ENCODE results near the gene ROR1. TPM values are rescaled to one million over a fixed set of nuclear protein-coding genes. Genes with fewer than 3 reads are reported as not detected.
"Not testable (repeated sequence)": the region's sequence is repeated elsewhere in the genome, so short reads cannot be mapped to it uniquely, and the experiment has no call there.

Gene ROR1
- total RNA-seq, 8 experiments from 2014 or later = 1.2 to 15.7 (median 2.7) TPM

GRCh38 chr1:63819795-63820194, 46.0 kb downstream of the ROR1 start:
- Histone ChIP-seq H3K4me3 (no peak overlapping the region), H3K4me1 (replicated peaks in 1 of 2) (no peaks in the 10 kb centered on the region), H3K27ac (no peak overlapping the region)
- WGBS, 10 experiments = 80 to 100% (median 94%) methylated on average over 1 to 2 of the region's 2 CpGs; no CpG with 5 or more reads in 1 of the 10 experiments
- in situ Hi-C loops (cut with MboI; ENCODE audit: low pct_unique_long_range_greater_than_20kb in 2 of 9, low sequenced_read_pairs in 9 of 9, unreplicated experiment in 9 of 9) = no loop called here
- ATAC-seq (replicated peaks in 6 of 8) = no peak

GRCh38 chr1:63821091-63822005, 47.5 kb downstream of the ROR1 start:
- WGBS, 10 experiments = 33 to 83% (median 72%) methylated on average over 2 to 8 of the region's 8 CpGs; no CpG with 5 or more reads in 3 of the 10 experiments
- Histone ChIP-seq H3K27ac (no peak overlapping the region), H3K4me1 (replicated peaks in 1 of 2) (no peaks in the 10 kb centered on the region), H3K4me3 (no peak overlapping the region)
- no peak for ATAC-seq (replicated peaks in 6 of 8)
- in situ Hi-C loops (cut with MboI; ENCODE audit: low pct_unique_long_range_greater_than_20kb in 2 of 9, low sequenced_read_pairs in 9 of 9, unreplicated experiment in 9 of 9) = no loop called here

DNA sequence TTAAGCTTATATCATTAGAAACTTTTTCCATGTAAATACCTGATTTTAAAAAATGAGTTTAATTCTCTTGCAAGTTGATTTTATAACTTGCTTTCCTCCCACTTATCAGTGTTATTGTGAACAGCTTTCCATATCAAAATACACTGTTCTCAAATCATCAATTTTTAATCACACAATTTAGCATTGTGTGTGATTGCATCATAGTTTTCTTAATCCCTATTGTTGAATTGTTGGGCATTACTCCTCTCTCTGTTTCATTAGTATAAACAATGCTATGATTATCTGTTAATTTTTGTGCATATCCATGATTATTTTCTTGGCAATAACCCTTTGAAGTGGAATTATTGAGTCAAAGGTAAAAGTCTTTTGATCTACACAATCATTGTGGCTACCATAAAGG, 48.7 kb downstream of the ROR1 start:
- Histone ChIP-seq H3K27ac (no peak overlapping the region), H3K4me3 (no peak overlapping the region), H3K4me1 (replicated peaks in 1 of 2) (no peaks in the 10 kb centered on the region)
- in situ Hi-C loops (cut with MboI; ENCODE audit: low pct_unique_long_range_greater_than_20kb in 2 of 9, low sequenced_read_pairs in 9 of 9, unreplicated experiment in 9 of 9) = no loop called here
- ATAC-seq (replicated peaks in 6 of 8) = no peak

DNA sequence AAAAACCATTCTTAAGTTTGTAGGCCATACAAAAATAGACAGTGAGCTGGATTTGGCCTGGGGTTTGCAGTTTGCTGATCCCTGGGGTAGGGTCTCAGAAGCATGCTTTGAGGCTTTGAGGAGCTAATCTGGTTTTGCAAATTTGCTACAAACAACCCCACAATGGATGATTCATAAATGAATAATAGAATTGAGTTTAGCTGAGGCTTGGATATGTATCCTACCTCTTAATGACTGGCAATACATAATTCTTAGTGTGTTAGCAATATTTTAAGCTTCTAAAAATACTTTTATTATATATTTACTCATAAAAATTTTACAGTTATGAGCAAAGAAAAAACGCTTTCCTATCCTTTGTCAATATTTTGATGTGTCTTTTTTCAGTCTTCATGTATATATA, 50.6 kb downstream of the ROR1 start:
- 0 to 100% (median 83%) methylated on average over 1 of the region's 1 CpG; no CpG with 5 or more reads in 1 of the 10 experiments for WGBS, 10 experiments
- ATAC-seq (replicated peaks in 6 of 8) = peak in 3 of 8 experiments; percentile 25 to 58 (median 35)
- H3K4me1 ChIP-seq (replicated peaks in 1 of 2) = no peaks in the 10 kb centered on the region
- no peak overlapping the region for H3K27ac ChIP-seq
- H3K4me3 ChIP-seq = no peak overlapping the region
- in situ Hi-C loops (cut with MboI; ENCODE audit: low pct_unique_long_range_greater_than_20kb in 2 of 9, low sequenced_read_pairs in 9 of 9, unreplicated experiment in 9 of 9) = no loop called here

DNA sequence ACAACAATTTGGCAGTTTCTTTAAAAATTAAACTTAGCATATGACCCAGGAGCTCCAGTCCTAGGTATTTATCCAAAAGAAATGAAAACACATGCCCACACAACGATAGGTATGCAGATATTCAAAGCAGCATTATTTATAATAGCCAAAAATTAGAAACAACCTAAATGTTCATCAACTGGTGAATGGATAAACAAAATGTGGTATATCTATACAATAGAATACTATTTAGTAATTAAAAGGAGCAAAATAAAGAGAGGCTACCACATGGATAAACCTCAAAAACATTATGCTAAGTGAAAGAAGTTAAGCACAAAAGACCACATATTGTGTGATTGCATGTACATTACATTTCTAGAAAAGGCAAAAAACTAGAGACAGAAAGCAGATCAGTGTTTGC, 51.3 kb downstream of the ROR1 start:
- Histone ChIP-seq H3K4me3 (no peak overlapping the region), H3K4me1 (replicated peaks in 1 of 2) (no peaks in the 10 kb centered on the region), H3K27ac (no peak overlapping the region)
- ATAC-seq (replicated peaks in 6 of 8) = no peak
- in situ Hi-C loops (cut with MboI; ENCODE audit: low pct_unique_long_range_greater_than_20kb in 2 of 9, low sequenced_read_pairs in 9 of 9, unreplicated experiment in 9 of 9) = no loop called here
- 33 to 100% (median 90%) methylated on average over 1 of the region's 1 CpG; no CpG with 5 or more reads in 1 of the 10 experiments for whole genome bisulfite sequencing, 10 experiments

DNA sequence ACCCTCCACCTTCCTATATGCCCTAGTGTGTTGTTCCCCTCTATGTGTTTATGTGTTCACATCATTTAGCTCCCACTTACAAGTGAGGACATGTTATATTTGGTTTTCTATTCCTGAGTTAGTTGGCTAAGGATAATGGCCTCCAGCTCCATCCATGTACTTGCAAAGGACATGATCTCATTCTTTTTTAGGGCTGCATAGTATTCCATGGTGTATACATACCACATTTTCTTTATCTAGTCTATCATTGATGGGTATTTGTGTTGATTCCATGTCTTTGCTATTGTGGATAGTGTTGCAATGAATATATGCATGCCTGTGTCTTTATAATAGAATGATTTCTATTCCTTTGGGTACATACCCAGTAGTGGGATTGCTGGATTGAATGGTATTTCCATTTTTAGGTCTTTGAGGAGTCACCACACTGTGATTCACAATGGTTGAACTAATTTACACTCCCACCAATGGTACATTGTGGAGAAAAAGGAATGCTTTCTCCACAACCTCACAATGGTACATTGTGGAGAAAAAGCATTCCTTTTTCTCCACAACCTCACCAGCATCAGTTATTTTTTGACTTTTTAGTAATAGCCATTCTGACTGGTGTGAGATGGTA, 52.5 kb downstream of the ROR1 start:
- H3K4me1 ChIP-seq (replicated peaks in 1 of 2); H3K4me3 ChIP-seq; ATAC-seq (replicated peaks in 6 of 8); in situ Hi-C loops (cut with MboI; ENCODE audit: low pct_unique_long_range_greater_than_20kb in 2 of 9, low sequenced_read_pairs in 9 of 9, unreplicated experiment in 9 of 9); H3K27ac ChIP-seq: not testable (repeated sequence)

- Histone ChIP-seq H3K4me3 (no peak overlapping the region), H3K27ac (no peak overlapping the region), H3K4me1 (replicated peaks in 1 of 2) (no peaks in the 10 kb centered on the region)
- in situ Hi-C loops (cut with MboI; ENCODE audit: low pct_unique_long_range_greater_than_20kb in 2 of 9, low sequenced_read_pairs in 9 of 9, unreplicated experiment in 9 of 9) = no loop called here
- 0 to 93% (median 49%) methylated on average over 1 to 5 of the region's 5 CpGs; no CpG with 5 or more reads in 2 of the 10 experiments for WGBS, 10 experiments
- ATAC-seq (replicated peaks in 6 of 8) = peak in 1 of 8 experiments; percentile 27
Measured at GRCh38 chr1:63827411-63828321, 53.8 kb downstream of the ROR1 start.

- Histone ChIP-seq H3K27ac (no peak overlapping the region), H3K4me1 (replicated peaks in 1 of 2) (no peaks in the 10 kb centered on the region)
- 0 to 100% (median 100%) methylated on average over 1 of the region's 1 CpG; no CpG with 5 or more reads in 2 of the 10 experiments for WGBS, 10 experiments
Measured at GRCh38 chr1:63828322-63829044, 54.7 kb downstream of the ROR1 start.

GRCh38 chr1:63829349-63830327, 55.8 kb downstream of the ROR1 start:
- 45 to 99% (median 92%) methylated on average over 2 to 11 of the region's 11 CpGs for WGBS, 10 experiments
- no peak for ATAC-seq (replicated peaks in 6 of 8)
- Histone ChIP-seq H3K27ac (no peak overlapping the region), H3K4me3 (no peak overlapping the region), H3K4me1 (replicated peaks in 1 of 2) (peaks cover 0 to 3% of the 10 kb centered on the region in 2 donors)
- in situ Hi-C loops (cut with MboI; ENCODE audit: low pct_unique_long_range_greater_than_20kb in 2 of 9, low sequenced_read_pairs in 9 of 9, unreplicated experiment in 9 of 9) = no loop called here

More at GRCh38 chr1:63828322-63829044, 54.7 kb downstream of the ROR1 start:
- in situ Hi-C loops (cut with MboI; ENCODE audit: low pct_unique_long_range_greater_than_20kb in 2 of 9, low sequenced_read_pairs in 9 of 9, unreplicated experiment in 9 of 9) = no loop called here
- H3K4me3 ChIP-seq = no peak overlapping the region
- no peak for ATAC-seq (replicated peaks in 6 of 8)

GRCh38 chr1:63831409-63831808, 57.6 kb downstream of the ROR1 start:
- Histone ChIP-seq H3K4me3 (no peak overlapping the region), H3K4me1 (replicated peaks in 1 of 2) (peaks cover 0 to 3% of the 10 kb centered on the region in 2 donors), H3K27ac (no peak overlapping the region)
- 100% methylated on average over 1 of the region's 1 CpG; no CpG with 5 or more reads in 9 of the 10 experiments for WGBS, 10 experiments
- peak in 1 of 8 experiments; percentile 18 for ATAC-seq (replicated peaks in 6 of 8)
- in situ Hi-C loops (cut with MboI; ENCODE audit: low pct_unique_long_range_greater_than_20kb in 2 of 9, low sequenced_read_pairs in 9 of 9, unreplicated experiment in 9 of 9) = no loop called here

- in situ Hi-C loops (cut with MboI; ENCODE audit: low pct_unique_long_range_greater_than_20kb in 2 of 9, low sequenced_read_pairs in 9 of 9, unreplicated experiment in 9 of 9) = no loop called here
- Histone ChIP-seq H3K4me1 (replicated peaks in 1 of 2) (peaks cover 0 to 3% of the 10 kb centered on the region in 2 donors), H3K27ac (no peak overlapping the region), H3K4me3 (no peak overlapping the region)
- WGBS, 10 experiments = 0 to 90% (median 50%) methylated on average over 3 to 7 of the region's 7 CpGs
- ATAC-seq (replicated peaks in 6 of 8) = peak in 4 of 8 experiments; percentile 31 to 70 (median 51)
Measured at GRCh38 chr1:63833363-63834119, 59.7 kb downstream of the ROR1 start.
